Naive thymus-derived CD8-positive, alpha-beta T cell (primary cell): ENCODE results near the gene DRAP1. TPM values are rescaled to one million over a fixed set of nuclear protein-coding genes. Genes with fewer than 3 reads are reported as not detected.
A peak's percentile ranks its signal among the peaks of the same experiment; 100 is the strongest.

Experiments used
- ATAC-seq, 2 donors: fragments of 150-1000 bp; cut with Tn5 transposase in 1 of 2; sonication (Bioruptor Pico), chemical (Tn5 transposase) in 1 of 2; 1 replicate in 1 of 2; 2 replicates in 1 of 2; pipeline ENCODE4 v1.10.0; 2021; ENCODE audit warnings: mild to moderate bottlenecking in 2 of 2, moderate library complexity in 2 of 2
- POLR2A ChIA-PET: fragments of 350-600 bp; sonication (Branson Sonifier 250); formaldehyde crosslinking; loops from one replicate; lab custom pipeline; 2021; ENCODE audit warnings: antibody characterized with exemption; lab: Charles Lee
- DNase-seq, 10 donors: peaks; one replicate each; pipeline versions ENCODE4 v3.0.0 to v3.0.0-alpha.2; 2020 to 2022
- H3K27ac Mint-ChIP-seq, 10 donors: one replicate each; pipeline ENCODE4 v1.8.0; 2020 to 2022; ENCODE audit warnings: mild to moderate bottlenecking in 10 of 10, mixed read lengths in 10 of 10, moderate library complexity in 4 of 10, inconsistent platforms in 1 of 10
- H3K27me3 Mint-ChIP-seq, 5 donors: one replicate each; pipeline ENCODE4 v1.8.0; 2021 to 2022; ENCODE audit warnings: mixed read lengths in 5 of 5
- H3K36me3 Mint-ChIP-seq, 3 donors: one replicate each; pipeline ENCODE4 v1.8.0; 2020 to 2022; ENCODE audit warnings: mixed read lengths in 3 of 3, mild to moderate bottlenecking in 2 of 3, inconsistent platforms in 1 of 3
- H3K4me1 Mint-ChIP-seq, 4 donors: one replicate each; pipeline ENCODE4 v1.8.0; 2021 to 2022; ENCODE audit warnings: mixed read lengths in 4 of 4
- H3K4me3 Mint-ChIP-seq, 10 donors: one replicate each; pipeline ENCODE4 v1.8.0; 2020 to 2022; ENCODE audit warnings: mild to moderate bottlenecking in 10 of 10, mixed read lengths in 10 of 10, moderate library complexity in 6 of 10, inconsistent platforms in 1 of 10
- H3K9me3 Mint-ChIP-seq, 9 donors: one replicate each; pipeline ENCODE4 v1.8.0; 2020 to 2022; ENCODE audit warnings: mixed read lengths in 9 of 9, mild to moderate bottlenecking in 3 of 9, inconsistent platforms in 1 of 9, moderate library complexity in 1 of 9
- polyA plus RNA-seq, 3 donors: library from polyadenylated mRNA; unstranded; fragments of 300-500 nt; fragmentation: Illumina TruSeq; gene quantifications; one replicate each; pipeline ENCODE4 v1.2.3, GENCODE V29; 2021
- total RNA-seq, 8 experiments: library from RNA in 2 of 8; stranded (reverse) in 2 of 8; gene quantifications; one replicate each; pipeline ENCODE4 v1.2.3 and lab custom pipeline; 2021 to 2026

DRAP1 gene
- total and polyA plus RNA-seq, 5 experiments from 2014 or later = 73.1 to 112 (median 103) TPM

DNA sequence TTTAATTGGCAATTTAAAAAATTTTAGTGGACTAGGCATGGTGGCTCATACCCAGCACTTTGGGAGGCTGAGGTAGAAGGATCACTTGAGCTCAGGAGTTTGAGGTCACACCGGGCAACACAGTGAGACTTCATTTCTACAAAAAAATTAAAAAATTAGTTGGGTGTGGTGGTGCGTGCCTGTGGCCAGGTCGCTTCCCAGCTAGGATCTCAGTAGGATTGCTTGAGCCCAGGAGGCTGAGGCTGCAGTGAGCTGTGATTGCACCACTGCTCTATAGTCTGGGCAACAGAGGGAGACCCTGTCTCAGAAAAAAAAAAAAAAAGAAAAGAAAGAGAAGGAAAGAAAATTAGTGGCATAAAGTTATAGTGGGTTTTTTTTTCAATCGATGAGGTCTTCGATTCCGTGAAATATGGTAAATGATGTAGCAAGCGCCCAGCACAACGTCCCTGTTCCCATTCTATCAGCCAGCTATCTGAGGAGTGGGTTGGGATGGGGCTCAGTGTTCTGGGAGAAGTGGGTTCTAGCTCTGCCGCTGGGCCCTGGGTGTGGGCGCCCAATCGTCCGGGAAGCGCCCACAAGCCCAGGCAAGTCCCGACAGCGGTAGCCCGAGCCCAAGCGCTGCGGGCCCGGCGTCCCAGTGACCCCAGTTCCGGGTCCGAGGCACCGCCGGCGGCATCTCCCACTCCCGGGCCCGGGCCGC is 20.4 kb upstream of the DRAP1 start:
- no peaks in the 10 kb centered on the region for H3K36me3 Mint-ChIP-seq
- H3K4me3 Mint-ChIP-seq = peak overlapping the region; percentile 66 to 87 (median 78)
- POLR2A ChIA-PET = interaction anchor here (0.7 to 6.2 kb wide), 9 partner anchors 9 to 414 kb away, joined by 3 to 105 read pairs (median 4); partner anchors contain the start of genes C11orf68, CCDC85B, DRAP1 and FIBP
- peak overlapping the region in 6 of 10 donors; percentile 52 to 92 (median 66) for H3K27ac Mint-ChIP-seq
- H3K4me1 Mint-ChIP-seq = peaks cover 4 to 33% (median 18%) of the 10 kb centered on the region in 4 donors
- ATAC-seq = no peak
- peaks cover 0 to 3% (median 0%) of the 10 kb centered on the region in 5 donors for H3K27me3 Mint-ChIP-seq
- no peak for DNase-seq
- no peaks in the 10 kb centered on the region for H3K9me3 Mint-ChIP-seq

DNA sequence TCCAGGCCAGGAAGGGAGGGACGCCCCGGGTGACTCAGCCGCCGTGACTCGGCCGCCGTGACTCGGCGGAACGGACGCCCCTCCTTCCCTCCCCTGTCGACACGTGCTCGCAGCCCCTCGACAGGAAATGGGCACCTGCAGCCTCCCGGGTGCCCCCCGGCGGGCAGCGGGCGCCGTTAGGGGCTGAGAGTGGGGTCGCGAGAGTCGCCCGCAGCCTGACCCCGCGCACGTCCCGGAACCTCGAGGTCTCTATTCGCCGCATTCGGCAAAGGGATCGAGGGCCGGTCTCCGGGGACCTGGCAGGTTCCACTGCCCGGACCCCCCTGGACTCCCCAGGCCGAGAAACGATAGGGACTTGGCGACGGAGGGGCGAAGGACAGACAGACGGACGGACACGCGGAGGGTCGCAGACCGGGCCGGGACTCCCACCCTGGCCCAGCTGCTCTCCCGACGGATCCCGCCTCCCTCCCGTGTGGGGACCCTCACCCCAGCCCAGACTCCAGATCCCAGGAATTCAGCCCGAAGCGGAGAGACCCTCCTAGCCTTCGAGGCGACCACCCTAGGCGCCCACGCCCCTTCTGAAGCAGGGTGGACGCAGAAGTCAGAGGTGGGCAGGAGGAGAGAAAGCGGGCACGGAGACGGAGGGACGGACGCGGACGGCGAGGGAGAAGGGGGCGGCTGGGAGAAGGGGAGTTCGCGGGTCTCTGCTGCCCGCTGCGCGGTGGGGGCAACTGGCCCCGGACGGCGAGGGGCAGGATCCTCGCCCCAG is 19.7 kb upstream of the DRAP1 start:
- ATAC-seq (peak in 1 of 2 donors; percentile 11), DNase-seq (peak in 4 of 10 donors; percentile 33 to 55 (median 43))
- no peaks in the 10 kb centered on the region for H3K36me3 Mint-ChIP-seq
- H3K4me1 Mint-ChIP-seq = peaks cover 2 to 27% (median 12%) of the 10 kb centered on the region in 4 donors
- H3K4me3 Mint-ChIP-seq = peak overlapping the region; percentile 50 to 78 (median 61)
- peaks cover 0 to 4% (median 0%) of the 10 kb centered on the region in 5 donors for H3K27me3 Mint-ChIP-seq
- POLR2A ChIA-PET = interaction anchor here (0.7 to 6.2 kb wide), 7 partner anchors 9 to 413 kb away, joined by 3 to 105 read pairs (median 14); partner anchors contain the start of genes C11orf68, CCDC85B, DRAP1 and FIBP
- peak overlapping the region in 3 of 10 donors; percentile 28 to 58 (median 57) for H3K27ac Mint-ChIP-seq
- H3K9me3 Mint-ChIP-seq = no peaks in the 10 kb centered on the region

DNA sequence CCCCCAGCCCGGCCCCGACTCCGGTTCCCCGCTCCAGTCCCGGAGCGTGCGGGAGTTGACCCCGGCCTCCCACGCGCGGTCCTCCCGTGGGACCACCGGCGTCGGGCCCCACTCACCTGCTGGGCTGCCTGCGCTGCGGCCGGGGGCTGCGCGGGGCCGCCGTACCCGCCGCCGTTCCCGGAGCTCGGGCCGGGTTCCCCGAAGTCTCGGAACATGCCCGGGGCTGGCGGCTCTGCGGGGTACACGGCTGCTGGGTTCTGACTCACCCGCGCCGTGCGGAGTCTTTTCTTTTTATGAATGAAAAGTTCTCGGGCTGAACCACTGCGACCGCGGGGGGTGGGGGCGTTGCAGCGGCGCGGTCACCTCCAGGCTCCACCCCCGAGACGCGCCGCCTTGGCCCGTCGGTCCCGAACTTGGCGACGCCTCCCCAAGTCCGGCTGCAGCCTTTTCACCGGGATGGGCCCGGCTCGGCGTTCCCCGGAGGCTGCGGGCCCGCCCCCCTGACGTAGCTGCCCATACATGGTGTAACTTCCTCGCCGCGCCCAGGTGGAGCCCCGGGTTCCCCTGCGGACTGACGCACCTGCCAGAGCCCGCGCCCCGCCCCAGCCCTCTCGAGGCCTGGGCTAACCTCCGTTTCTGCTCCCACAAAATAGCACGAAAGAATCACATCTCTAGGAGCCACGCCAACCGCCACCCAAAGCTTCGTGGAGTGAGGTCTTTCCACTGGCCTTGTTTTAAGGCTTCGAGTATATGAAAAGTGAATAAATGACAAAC is 18.9 kb upstream of the DRAP1 start, which contains the start of gene FOSL1:
Gene FOSL1, minus strand, starts transcription at position 264 of the 774 bp plus-strand sequence. Its CDS starts 49 bp downstream, at position 215.
- peak; percentile 93 to 98 for ATAC-seq
- H3K4me3 Mint-ChIP-seq = peak within 1 kb of the TSS; percentile 57 to 80 (median 74)
- peaks cover 2 to 24% (median 10%) of the 10 kb centered on the region in 4 donors for H3K4me1 Mint-ChIP-seq

DNA sequence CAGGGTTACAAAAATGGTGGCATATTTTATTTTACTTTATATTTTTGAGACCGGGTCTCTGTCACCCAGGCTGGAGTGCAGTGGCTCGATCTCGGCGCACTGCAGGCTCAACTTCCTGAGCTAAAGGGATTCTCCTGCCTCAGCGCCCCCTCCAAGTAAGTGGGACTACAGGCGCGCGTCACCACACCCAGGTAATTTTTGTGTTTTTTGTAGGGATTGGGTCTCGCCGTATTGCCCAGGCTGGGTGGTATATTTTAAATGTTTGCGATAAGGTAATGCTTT is 18.4 kb upstream of the DRAP1 start:
- H3K9me3 Mint-ChIP-seq = no peaks in the 10 kb centered on the region
- POLR2A ChIA-PET = interaction anchor here (0.8 to 6.2 kb wide), 11 partner anchors 11 to 417 kb away, joined by 3 to 105 read pairs (median 6); partner anchors contain the start of genes C11orf68, CCDC85B, CD248 and CTSW
- H3K27me3 Mint-ChIP-seq = peaks cover 0 to 4% (median 0%) of the 10 kb centered on the region in 5 donors
- no peaks in the 10 kb centered on the region for H3K36me3 Mint-ChIP-seq
- peaks cover under 1 to 21% (median 7%) of the 10 kb centered on the region in 4 donors for H3K4me1 Mint-ChIP-seq
- no peak for DNase-seq
- no peak for ATAC-seq
- H3K4me3 Mint-ChIP-seq = peak overlapping the region; percentile 57 to 80 (median 74)
- H3K27ac Mint-ChIP-seq = peak overlapping the region in 9 of 10 donors; percentile 41 to 94 (median 72)

More for the DNA sequence above, 18.9 kb upstream of the DRAP1 start, which contains the start of gene FOSL1:
- peak; percentile 85 to 95 (median 91) for DNase-seq
- no peaks in the 10 kb centered on the region for H3K36me3 Mint-ChIP-seq
- no peaks in the 10 kb centered on the region for H3K9me3 Mint-ChIP-seq
- peak within 1 kb of the TSS in 9 of 10 donors; percentile 41 to 94 (median 72) for H3K27ac Mint-ChIP-seq
- peaks cover 0 to 4% (median 0%) of the 10 kb centered on the region in 5 donors for H3K27me3 Mint-ChIP-seq
- POLR2A ChIA-PET = interaction anchor here (0.8 to 6.2 kb wide), 11 partner anchors 10 to 417 kb away, joined by 3 to 105 read pairs (median 6); partner anchors contain the start of genes C11orf68, CCDC85B, CD248 and CTSW

DNA sequence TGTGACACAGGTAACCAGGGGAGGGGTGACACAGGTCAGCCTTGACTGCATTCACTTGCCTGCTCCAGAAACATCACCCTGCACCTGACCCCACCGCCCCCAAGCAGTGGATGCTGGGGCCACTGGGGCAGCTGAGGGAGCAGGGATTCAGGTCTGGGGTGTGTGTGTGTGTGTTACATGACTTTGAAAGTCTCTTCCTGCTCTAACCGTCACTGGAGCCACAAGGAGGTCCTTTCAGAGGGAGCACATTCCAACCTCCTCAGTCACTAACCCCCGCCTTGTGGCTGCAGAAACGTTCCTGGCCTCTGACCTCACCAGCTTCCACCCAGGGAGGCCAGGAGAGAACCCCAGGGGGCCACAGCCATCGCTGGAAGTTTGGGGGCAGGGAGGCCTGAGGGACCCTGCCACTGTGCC is 16.2 kb upstream of the DRAP1 start:
- H3K27me3 Mint-ChIP-seq = peaks cover 0 to 4% (median 0%) of the 10 kb centered on the region in 5 donors
- H3K27ac Mint-ChIP-seq = peak overlapping the region in 1 of 10 donors; percentile 41
- H3K36me3 Mint-ChIP-seq = no peaks in the 10 kb centered on the region
- peaks cover 0 to 19% (median 4%) of the 10 kb centered on the region in 4 donors for H3K4me1 Mint-ChIP-seq
- ATAC-seq (no peak), DNase-seq (no peak)
- POLR2A ChIA-PET = interaction anchor here (6.2 kb wide), 1 partner anchor 13 kb away, joined by 105 read pairs; the partner anchor contains the start of genes CCDC85B and FIBP
- H3K4me3 Mint-ChIP-seq = no peak overlapping the region
- H3K9me3 Mint-ChIP-seq = no peaks in the 10 kb centered on the region

DNA sequence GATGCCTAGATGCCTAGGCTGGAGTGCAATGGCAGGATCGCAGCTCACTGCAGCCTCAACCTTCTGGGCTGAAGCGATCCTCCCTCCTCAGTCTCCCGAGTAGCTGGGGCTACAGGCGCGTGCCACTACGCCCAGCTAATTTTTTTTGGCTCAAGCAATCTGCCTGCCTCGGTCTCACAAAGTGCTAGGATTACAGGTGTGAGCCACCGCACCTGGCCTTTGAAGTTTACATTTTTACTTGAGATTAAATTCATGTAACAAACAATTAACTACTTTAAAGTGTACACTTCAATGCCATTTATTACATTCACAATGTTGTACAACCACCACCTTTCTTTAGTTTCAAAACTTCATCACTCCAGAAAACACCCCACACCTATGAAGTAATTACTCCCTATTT is 15.5 kb upstream of the DRAP1 start:
- POLR2A ChIA-PET = interaction anchor here (0.9 to 6.2 kb wide), 2 partner anchors 13 to 24 kb away, joined by 4 to 105 read pairs; partner anchors contain the start of genes CCDC85B and FIBP
- ATAC-seq (no peak), DNase-seq (no peak)
- Mint-ChIP-seq H3K27me3 (peaks cover 0 to 4% (median 0%) of the 10 kb centered on the region in 5 donors), H3K4me1 (peaks cover 0 to 18% (median 4%) of the 10 kb centered on the region in 4 donors), H3K27ac (peak overlapping the region in 1 of 10 donors; percentile 15), H3K4me3 (peak overlapping the region in 1 of 10 donors; percentile 29), H3K36me3 (no peaks in the 10 kb centered on the region), H3K9me3 (no peaks in the 10 kb centered on the region)

DNA sequence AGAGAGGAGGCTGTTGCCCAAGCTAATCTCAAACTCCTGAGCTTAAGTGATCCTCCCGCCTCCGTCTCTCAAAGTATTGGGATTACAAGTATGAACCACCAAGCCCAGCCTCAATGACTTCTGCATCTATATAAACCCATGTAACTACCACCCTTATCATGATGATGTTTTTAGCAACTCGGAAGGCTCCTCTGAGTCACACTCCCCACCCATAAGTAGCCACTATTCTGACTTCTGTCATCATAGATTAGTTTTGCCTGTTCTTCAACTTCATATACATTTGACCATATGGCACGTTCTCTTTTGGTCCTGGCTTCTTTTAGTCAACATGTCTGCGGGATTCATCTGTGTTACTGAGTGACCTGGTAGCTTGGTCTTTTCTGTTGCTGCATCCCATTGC is 12.6 kb upstream of the DRAP1 start:
- no peak for ATAC-seq
- H3K36me3 Mint-ChIP-seq = no peaks in the 10 kb centered on the region
- H3K9me3 Mint-ChIP-seq = no peaks in the 10 kb centered on the region
- H3K4me1 Mint-ChIP-seq = peaks cover 0 to 14% (median 5%) of the 10 kb centered on the region in 4 donors
- H3K27me3 Mint-ChIP-seq = peaks cover 0 to 5% (median 4%) of the 10 kb centered on the region in 5 donors
- H3K4me3 Mint-ChIP-seq = no peak overlapping the region
- POLR2A ChIA-PET = interaction anchor here (1.3 to 1.7 kb wide), 2 partner anchors 9 to 16 kb away, joined by 3 to 4 read pairs; partner anchors contain the start of gene CCDC85B
- no peak for DNase-seq
- no peak overlapping the region for H3K27ac Mint-ChIP-seq

DNA sequence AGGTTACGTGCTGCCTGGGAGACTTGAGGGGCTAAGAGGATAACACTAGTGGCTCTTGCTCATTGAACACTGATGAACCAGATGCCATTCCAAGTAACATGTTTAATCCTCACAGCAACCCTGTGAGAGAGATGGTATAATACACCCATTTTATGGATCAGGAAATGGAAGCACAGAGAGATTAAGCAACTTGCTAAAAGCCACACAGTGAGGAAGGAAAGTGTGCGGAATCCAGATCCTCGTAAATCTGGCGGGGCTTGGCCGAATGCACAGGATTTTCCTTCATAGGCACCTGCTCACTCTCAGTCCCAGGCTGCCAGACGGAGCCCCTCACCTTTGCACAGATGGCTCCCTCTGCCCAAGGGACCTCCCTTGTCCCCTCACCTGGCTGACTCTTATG is 11.3 kb upstream of the DRAP1 start:
- no peak for DNase-seq
- no peak for ATAC-seq
- no peaks in the 10 kb centered on the region for H3K9me3 Mint-ChIP-seq
- peaks cover 0 to 8% (median 5%) of the 10 kb centered on the region in 4 donors for H3K4me1 Mint-ChIP-seq
- H3K27ac Mint-ChIP-seq = no peak overlapping the region
- H3K27me3 Mint-ChIP-seq = peaks cover 0 to 5% (median 4%) of the 10 kb centered on the region in 5 donors
- H3K36me3 Mint-ChIP-seq = no peaks in the 10 kb centered on the region
- H3K4me3 Mint-ChIP-seq = no peak overlapping the region
- POLR2A ChIA-PET = interaction anchor here (0.6 to 1.6 kb wide), 3 partner anchors 15 to 33 kb away, joined by 3 to 5 read pairs (median 3); partner anchors contain the start of gene CCDC85B

DNA sequence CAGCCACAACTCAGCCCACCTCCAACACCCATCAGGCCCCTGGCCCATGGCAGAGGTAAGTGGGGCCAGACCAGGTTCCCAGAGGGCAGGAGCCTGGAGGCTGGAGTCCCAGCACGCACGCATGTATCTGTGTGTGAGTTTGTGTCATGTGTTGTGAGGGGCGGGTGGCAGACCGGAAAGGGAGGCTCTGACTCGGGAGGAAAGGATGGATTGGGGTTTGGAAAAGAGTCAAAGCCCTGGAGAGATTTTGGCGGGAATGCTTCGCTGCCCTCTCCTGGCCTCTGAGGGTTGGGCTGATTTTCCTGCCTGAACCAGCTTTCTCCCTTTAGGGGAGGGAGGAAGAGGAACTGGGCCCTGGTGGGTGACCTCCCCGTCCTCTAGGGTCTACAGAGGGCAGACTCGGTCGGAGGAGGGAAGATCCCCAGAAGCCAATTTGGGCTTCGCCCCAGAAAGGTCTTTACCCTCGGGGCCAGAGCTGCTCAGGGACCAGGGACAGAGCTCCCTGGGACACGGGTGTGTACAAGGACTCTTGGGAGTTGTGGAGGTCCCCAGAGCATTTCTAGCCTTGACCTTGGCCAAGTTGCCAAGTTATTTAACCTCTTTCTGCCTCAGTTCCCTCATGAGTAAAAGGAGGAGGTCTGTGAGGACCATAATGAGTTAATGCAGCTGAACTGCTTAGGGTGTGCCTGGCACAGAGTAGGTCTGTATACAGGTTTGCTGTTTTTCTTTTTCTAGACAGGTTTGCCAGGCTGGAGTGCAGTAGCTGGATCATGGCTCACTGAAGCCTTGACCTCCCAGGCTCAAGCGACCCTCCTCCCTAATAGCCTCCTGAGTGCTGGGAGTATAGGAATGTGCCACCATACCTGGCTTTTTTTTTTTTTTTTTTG is 7.3 kb upstream of the DRAP1 start:
- peak overlapping the region in 2 of 10 donors; percentile 34 to 36 for H3K27ac Mint-ChIP-seq
- peaks cover 0 to 4% (median 0%) of the 10 kb centered on the region in 3 donors for H3K36me3 Mint-ChIP-seq
- H3K9me3 Mint-ChIP-seq = no peaks in the 10 kb centered on the region
- DNase-seq = no peak
- peaks cover 13 to 30% (median 26%) of the 10 kb centered on the region in 4 donors for H3K4me1 Mint-ChIP-seq
- POLR2A ChIA-PET = interaction anchor here (0.7 to 1.4 kb wide), 4 partner anchors 10 to 53 kb away, joined by 3 to 4 read pairs (median 4); no protein-coding TSS in a partner anchor
- no peak for ATAC-seq
- peaks cover 0 to 5% (median 0%) of the 10 kb centered on the region in 5 donors for H3K27me3 Mint-ChIP-seq
- no peak overlapping the region for H3K4me3 Mint-ChIP-seq

DNA sequence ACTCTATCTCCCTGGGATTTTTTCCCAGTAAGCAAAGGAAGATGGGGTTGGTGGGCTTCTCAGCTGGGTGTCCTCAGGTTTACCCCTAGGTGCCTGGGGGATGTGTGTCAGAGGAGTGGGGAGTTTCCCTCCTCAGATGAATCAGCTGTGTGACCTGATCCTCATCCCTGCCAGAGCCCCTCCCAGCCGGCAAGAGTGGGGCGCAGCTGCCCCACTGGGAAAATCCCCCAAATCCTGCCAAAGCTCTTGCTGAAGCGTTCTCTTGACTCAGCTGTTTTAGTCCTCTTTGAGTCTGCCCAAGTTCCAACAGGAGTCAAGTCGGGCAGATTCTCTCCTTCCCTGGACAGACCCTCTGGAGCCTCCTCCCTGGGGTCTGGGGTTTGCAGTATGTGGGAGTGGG is 6.4 kb upstream of the DRAP1 start:
- no peak for ATAC-seq
- Mint-ChIP-seq H3K27ac (peak overlapping the region in 1 of 10 donors; percentile 28), H3K4me3 (no peak overlapping the region), H3K27me3 (peaks cover 0 to 5% (median 0%) of the 10 kb centered on the region in 5 donors), H3K4me1 (peaks cover 16 to 39% (median 33%) of the 10 kb centered on the region in 4 donors), H3K9me3 (no peaks in the 10 kb centered on the region), H3K36me3 (peaks cover 0 to 7% (median 0%) of the 10 kb centered on the region in 3 donors)
- DNase-seq = no peak
- POLR2A ChIA-PET = interaction anchor here (1.0 to 1.4 kb wide), 2 partner anchors 9 to 24 kb away, joined by 3 read pairs; no protein-coding TSS in a partner anchor
